K562 (cell line): Measurements from ENCODE around the gene PDE1C.

ENCODE experiments used
- E2F6 ChIP-seq, 2 experiments: IDR thresholded peaks; 2 replicates each; pipeline ENCODE4 v1.6.1; 2011; ENCODE audit warnings: borderline replicate concordance in 1 of 2, control low read depth in 1 of 2, low read depth in 1 of 2, low read length in 1 of 2, mild to moderate bottlenecking in 1 of 2, mixed read lengths in 1 of 2, moderate library complexity in 1 of 2; ENCODE audit not compliant: insufficient read depth in 1 of 2, insufficient read length in 1 of 2, poor library complexity in 1 of 2, severe bottlenecking in 1 of 2; ENCODE audit errors: extremely low read depth in 1 of 2
- TOE1 ChIP-seq, 2 experiments: fragments of 450-650 bp in 1 of 2; sonication (generic) in 1 of 2; formaldehyde crosslinking in 1 of 2; IDR thresholded peaks; 2 replicates each; pipeline versions ENCODE4 v1.7.1 to v1.8.0; 2016 to 2022; ENCODE audit warnings: borderline replicate concordance in 2 of 2, mild to moderate bottlenecking in 2 of 2, antibody characterized with exemption in 1 of 2, inconsistent platforms in 1 of 2, low read depth in 1 of 2, missing genetic modification reagents in 1 of 2, moderate library complexity in 1 of 2
- ZKSCAN3 ChIP-seq: fragments of 250-450 bp; sonication (Bioruptor Pico); IDR thresholded peaks from 2 replicates; pipeline ENCODE4 v1.4.0; 2020

- no peak for TF ChIP-seq E2F6 (IDR thresholded peaks at IDR 0.05; ENCODE audit: borderline replicate concordance in 1 of 2, extremely low read depth in 1 of 2, insufficient read depth in 1 of 2, insufficient read length in 1 of 2, low read depth in 1 of 2, low read length in 1 of 2, poor library complexity in 1 of 2, severe bottlenecking in 1 of 2)
- TF ChIP-seq TOE1 (IDR thresholded peaks at IDR 0.05; ENCODE audit: borderline replicate concordance), result no peak
- TF ChIP-seq TOE1 (CRISPR knock-in tag; IDR thresholded peaks at IDR 0.05; ENCODE audit: borderline replicate concordance, low read depth), result no peak
- no peak for TF ChIP-seq ZKSCAN3 (CRISPR knock-in tag)
These were observed 278.3 kb downstream of the PDE1C start for GRCh38 chr7:31791881-31792280.
